NCI-H2029 (cell line): Measurements from ENCODE around the gene ZNF691.
A peak's percentile ranks its signal among the peaks of the same experiment; 100 is the strongest.
"Not testable (repeated sequence)": the region's sequence is repeated elsewhere in the genome, so short reads cannot be mapped to it uniquely, and the experiment has no call there.

Experiments
- DNase-seq: peaks from one replicate; lab custom pipeline; 2025; lab: John Stamatoyannopoulos, UW

ZNF691 gene

DNA sequence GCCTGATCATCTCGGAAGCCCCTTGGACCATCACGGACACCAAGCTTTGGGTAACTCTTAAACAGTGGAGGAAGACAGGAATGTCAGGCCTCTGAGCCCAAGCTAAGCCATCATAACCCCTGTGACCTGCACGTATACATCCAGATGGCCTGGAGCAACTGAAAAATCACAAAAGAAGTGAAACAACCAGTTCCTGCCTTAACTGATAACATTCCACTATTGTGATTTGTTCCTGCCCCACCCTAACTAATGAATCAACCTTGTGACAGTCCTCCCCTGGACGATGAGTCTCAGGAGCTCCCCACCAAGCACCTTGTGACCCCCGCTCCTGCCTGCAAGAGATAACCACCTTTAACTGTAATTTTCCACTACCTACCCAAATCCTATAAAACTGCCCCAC, 13.0 kb downstream of the ZNF691 start:
- DNase-seq: not testable (repeated sequence)

DNA sequence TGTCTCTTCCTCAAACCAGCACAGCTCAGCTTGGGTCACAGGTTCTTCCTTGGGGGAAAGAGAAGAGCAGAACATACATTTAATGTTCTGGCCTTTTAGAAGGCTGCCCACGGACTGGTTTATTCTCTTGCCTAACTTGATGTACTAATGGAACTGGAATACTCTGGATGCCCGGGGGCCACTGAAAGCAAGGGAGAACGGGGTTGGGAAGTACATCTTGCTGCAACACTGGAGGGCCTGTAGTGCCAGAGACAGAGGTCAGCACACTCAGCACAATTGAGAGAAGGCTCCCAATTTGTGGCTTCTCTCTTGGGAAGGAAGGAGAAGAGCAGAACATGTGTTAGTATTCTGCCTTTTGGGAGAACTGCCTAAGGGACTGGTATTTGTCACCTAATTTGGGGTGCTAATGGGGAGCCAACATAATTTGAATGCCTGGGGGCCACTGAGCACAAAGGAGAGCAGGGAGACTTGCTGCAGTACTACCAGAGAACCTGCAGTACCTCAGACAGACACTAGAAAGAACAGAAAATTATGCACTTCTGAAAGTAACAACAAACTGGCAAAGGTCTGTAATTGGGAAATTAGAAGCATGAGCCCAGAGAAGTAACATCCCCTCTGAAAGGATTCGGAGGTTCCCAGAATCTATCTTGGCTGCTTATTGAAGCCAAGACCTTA, 14.1 kb downstream of the ZNF691 start:
- DNase-seq: no peak

DNA sequence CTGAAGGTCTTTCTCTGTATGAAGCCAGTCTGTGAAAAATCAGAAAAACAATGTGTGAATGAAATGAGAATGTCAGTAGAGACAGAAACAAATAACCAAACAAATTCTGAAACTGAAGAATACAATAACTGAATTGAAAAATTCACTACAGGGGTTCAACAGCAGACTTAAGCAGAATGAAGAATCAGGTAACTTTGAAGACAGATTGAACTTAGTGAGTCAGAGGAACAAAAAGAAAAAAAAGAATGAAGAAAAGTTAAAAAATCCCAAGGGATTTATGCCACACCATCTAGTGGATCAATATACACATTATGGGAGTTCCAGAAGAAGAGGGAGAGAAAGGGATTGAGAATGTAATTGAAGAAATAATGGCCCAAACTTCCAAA, 14.6 kb downstream of the ZNF691 start:
- DNase-seq: no peak

DNA sequence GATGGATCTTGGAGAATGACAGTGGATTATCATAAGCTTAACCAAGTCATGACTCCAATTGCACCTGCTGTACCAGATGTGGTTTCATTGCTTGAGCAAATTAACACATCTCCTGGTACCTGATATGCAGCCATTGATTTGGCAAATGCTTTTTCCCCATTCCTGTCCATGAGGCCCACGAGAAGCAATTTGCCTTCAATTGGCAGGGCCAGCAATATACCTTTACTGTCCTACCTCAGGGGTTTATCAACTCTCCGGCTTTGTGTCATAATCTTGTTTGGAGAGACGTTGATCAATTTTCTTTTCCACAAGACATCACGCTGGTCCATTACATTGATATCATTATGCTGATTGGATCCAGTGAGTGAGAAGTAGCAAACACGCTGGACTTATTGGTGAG, 20.1 kb downstream of the ZNF691 start:
- DNase-seq: no peak

DNA sequence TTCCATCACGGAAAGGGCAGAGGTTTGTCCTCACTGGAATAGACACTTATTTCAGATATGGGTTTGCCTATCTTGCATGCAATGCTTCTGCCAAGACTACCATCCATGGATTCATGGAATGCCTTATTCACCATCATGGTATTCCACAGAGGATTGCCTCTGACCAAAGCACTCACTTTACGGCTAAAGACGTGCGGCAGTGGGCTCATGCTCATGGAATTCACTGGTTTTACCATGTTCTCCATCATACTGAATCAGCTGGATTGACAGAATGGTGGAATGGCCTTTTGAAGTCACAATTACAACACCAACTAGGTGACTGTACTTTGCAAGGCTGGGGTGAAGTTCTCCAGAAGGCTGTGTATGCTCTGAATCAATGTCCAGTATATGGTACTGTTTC, 22.1 kb downstream of the ZNF691 start:
- not testable (repeated sequence) for DNase-seq

DNA sequence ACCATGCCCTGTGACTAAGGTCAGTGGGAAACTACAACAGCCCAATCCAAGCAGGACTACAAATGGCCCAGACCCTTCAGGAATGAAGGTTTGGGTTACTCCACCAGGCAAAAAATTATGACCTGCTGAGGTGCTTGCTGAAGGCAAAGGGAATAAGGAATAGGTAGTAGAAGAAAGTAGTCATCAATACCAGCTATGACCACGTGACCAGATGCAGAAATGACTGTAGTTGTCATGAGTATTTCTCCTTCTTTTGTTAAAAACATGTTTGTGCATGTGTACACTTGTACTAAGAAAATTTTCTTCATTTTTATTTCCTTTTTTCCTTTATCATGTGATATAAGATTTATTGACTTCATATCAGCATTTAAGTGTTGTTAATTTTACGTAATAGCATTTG, 22.8 kb downstream of the ZNF691 start:
- DNase-seq: not testable (repeated sequence)

DNA sequence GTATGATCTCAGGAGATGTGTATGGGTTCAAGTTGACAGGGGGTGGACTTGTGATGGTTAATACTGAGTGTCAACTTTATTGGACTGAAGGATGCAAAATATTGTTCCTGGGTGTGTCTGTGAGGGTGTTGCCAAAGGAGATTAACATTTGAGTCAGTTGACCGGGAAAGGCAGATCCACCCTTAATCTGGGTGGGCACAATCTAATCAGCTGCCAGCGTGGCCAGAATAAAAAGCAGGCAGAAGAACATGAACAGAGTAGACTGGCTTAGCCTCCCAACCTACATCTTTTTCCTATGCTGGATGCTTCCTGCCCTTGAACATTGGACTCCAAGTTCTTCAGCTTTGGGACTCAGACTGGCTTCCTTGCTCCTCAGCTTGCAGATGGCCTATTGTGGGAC, 23.3 kb downstream of the ZNF691 start:
- DNase-seq: not testable (repeated sequence)

DNA sequence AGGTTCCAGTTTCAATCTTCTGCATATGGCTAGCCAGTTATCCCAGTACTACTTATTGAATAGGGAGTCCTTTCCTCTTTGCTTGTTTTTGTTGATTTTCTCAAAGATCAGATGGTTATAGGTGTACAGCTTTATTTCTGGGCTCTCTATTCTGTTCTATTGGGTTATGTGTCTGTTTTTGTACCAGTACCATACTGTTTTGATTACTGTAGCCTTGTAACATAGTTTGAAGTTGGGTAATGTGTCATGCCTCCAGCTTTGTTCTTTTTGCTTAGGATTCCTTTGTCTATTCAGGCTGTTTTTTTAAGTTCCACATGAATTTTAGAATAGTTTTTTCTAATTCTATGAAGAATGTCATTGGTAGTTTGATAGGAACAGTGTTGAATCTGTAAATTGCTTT, 26.7 kb downstream of the ZNF691 start:
- not testable (repeated sequence) for DNase-seq

DNA sequence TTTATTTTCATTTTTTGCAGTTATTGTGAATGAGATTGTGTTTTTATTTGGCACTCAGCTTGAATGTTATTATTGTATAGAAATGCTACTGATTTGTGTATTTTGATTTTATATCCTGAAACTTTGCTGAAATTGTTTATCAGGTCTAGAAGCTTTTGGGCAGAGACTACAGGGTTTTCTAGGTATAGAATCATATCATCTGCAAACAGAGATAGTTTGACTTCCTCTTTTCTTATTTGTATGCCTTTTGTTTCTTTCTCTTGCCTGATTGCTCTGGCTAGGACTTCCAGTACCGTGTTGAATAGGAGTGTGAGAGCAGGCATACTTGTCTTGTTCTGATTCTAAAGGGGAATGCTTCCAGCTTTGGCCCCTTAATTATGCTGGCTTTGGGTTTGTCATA, 27.3 kb downstream of the ZNF691 start:
- DNase-seq: no peak

DNA sequence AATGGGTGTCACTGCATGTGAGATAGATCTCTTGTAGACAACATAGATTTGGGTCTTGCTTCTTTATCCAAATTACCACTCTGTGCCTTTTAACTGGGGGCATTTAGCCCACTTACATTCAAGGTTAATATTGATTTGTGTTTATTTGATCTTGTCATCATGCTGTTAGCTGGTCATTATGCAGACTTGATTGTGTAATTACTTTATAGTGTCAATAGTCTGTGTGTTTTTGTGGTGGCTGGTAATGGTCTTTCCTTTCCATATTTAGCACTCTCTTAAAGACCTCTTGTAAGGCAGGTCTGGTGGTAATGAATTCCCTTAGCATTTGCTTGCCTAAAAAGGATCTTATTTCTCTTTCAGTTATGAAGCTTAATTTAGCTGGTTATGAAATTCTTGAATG, 29.6 kb downstream of the ZNF691 start:
- DNase-seq: peak; percentile 73

DNA sequence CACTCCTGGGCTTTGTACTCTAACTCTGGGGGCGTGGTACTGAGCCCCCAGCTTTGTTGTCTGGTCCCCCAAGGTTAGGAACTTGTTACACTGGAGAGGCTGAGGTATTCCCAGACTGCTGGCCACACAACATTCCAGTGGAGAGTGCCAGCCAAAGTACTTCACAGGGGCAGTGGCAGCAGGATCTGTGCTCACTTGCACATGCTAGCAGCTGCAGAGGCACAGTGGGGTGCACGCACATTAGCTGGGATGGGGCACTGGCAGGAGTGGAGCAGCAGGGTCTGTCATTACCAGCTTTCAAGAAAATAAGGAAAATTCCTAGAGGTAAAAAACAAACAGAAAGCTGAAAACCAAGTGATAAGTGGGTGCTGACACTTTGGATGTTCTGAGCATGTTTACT, 31.0 kb downstream of the ZNF691 start:
- DNase-seq: no peak

DNA sequence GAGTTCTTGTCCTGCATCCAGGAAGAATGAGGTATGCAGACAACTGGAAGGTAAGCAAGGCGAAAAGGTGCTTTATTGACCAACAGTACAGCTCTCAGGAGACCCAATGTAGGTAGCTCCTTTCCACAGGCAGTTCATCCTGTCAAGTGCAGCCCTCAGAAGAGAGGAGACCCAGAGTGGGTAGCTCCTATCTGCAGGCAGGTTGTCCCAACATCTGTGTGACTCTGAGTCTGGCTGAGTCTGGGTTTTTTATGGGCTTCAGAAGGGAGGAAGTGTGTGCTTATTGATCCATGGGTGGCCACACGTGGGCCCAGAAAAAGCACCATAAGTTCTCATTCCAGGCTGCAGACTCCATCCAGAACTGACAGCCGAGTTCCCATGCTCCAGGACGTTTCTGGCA, 34.0 kb downstream of the ZNF691 start:
- no peak for DNase-seq

DNA sequence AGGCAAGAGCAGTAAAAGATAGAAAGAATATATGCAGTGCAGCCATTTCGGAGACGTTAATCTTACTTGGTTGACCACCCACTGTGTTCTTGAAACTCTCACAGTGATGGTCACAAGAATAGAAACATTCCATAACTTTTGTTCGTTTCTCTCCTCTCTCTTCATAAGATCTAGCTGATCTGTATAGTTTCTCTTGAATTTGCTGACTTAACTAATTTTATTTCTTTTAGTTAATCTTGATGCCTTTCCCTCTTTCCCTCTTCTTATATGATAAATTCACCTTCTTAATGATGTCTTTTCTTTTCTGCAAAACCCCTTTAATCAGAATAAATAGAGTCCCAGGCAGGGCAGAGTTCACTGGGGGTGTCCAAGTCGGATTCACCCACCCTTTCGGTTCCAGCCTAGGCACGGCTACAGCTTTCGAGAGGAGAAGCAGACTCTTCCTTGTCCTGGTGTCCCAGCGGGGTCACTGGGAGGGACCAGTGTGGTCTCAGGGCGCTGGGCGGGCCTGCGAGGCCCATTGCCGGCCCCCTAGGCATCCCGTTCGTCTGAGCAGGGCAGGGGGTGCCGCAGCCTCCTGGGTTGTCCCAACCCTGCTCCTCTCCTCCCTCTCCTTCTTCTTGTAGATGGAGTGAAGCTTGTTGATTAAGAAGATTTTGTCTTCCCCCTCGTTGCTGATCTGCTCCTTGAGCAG, 39.8 kb downstream of the ZNF691 start:
- no peak for DNase-seq

DNA sequence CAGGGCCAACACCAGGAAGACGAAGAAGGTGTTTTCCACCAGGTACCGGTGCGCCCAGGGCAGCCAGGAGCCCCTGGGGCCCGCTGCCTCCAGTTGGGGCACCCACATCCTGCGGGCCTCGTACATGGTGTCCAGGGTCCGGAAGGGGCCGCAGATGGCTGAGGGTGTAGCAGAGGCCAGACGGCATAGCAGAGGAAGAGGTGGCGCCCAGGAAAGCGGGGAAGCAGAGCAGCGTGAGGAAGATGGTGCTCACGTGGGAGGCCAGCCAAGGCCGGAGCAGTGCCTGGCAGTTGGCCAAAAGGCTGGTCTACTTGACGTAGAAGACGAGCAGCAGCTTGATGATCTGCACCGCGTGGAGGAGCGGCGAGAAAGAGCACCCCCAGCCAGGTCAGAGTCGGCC, 40.4 kb downstream of the ZNF691 start:
- DNase-seq: peak; percentile 85

DNA sequence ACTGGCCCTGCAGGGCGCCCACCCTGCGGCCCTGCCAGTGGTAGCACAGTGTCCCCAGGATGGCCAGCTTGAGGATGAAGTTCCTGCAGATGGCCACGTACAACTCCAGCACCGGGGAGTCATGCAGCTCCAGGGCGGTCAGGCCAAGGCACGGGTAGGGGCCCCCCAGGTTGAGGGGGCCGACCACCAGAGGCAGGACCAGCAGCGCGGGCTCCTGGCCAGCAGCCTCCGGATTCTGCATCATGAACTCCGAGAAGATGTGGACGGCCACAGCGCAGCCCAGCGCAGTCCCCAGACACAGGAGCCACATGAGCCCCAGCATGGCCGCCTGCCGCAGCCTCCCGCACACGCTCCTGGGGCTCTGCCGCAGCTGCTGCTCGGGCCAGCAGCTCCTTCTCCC, 41.0 kb downstream of the ZNF691 start:
- no peak for DNase-seq

DNA sequence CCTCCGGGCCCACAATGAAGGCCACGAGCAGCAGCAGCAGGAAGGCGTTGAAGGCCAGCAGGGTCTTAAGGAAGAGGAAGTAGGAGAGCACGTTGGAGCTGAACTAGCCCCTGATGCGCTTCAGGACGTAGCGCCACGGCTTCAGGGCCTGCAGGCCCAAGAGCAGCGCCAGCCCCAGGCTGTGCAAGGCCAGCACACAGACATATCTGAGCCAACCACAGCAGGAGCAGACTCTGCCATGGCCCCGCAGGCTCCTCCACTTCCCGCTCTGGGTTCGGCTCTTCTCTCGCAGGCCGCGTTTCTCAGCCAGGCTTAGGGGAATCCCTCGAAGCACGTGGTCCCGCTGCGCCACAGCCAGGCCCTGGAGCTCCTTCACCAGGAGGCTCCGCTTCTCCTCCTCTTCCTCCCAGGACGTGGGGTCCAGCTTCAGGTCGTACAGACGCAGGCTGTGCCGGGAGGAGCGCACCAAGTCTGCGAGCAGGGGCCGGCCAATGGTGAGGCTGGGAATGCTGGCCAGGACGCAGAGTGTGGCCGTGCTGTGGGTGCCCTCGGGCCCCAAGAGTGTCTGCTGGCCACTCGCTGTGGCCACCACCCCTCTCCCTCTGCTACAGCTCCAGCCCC, 41.7 kb downstream of the ZNF691 start:
- DNase-seq: no peak

DNA sequence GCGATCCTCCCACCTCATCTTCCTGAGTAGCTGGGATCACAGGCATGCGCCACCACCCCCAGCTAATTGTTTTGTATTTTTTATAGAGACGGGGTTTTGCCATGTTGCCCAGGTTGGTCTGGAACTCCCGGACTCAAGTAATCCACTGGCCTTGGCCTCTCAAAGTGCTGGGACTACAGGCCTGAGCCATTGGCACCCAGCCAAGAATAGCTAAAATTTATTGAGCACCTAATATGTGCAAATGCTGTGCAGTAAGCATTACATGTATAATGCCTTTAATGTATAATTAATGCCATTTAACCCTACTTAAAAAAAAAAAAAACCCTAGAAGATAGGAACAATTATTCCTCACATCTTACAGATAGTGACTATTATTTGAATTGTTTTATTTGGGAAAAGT, 42.9 kb downstream of the ZNF691 start:
- DNase-seq: no peak

DNA sequence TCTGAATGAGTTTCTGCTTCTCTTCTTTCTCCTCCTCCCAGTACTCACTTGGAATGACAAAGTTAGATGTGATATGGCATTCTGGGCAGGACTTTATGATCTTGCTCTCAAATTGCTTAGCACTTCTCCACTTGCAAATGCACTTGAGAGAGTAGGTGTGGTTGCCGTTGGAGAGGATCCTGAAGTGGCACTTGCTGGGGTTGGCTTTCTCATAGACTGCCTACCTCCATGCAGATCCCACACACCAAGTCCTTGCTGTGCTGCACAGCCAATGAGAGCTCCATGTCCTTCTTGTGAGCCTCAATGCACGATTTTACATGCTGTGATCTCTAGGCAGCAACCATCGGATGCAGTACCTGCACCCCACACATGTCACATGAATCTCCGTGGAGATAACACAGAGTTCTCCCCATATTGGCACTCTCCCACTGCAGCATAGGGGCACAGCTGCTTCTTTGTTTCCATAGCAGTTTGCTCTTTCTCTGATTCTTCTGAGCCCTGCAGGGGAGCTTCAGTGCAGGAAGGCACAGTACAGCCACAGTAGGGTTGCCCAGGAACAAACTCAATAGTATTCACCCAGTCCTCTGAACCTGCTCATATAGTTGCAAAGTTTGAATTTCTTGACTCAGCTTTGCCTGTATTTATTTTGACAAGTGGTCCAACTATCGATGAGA, 45.2 kb downstream of the ZNF691 start:
- DNase-seq: peak; percentile 64

DNA sequence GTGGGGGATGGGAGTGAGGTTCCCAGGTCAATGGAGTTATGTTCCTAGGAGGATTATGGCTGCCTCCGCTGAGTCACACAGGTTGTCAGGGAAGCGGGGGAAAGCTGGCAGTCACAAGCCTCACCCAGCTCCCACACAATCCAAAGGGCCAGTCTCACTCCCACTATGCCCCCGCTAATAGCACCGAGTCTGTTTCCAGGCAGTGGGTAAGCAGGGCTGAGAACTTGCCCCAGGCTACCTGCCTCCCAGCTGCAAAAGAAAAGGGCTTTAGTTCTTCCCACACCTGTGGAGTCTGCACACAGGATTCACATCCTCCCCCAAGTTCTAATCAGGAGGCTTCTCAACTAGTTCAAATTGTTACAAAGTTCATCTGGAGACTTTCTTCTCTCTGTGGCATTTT, 53.5 kb downstream of the ZNF691 start:
- not testable (repeated sequence) for DNase-seq
